ENCODE measurements around the gene NANP. TPM values are rescaled to one million over a fixed set of nuclear protein-coding genes. Genes with fewer than 3 reads are reported as not detected.

NANP gene
- total and polyA plus RNA-seq, 2 of the 13 experiments (the other 11 are each of a cell fraction or from before 2014, with no cell fraction given) = 8.9 to 21.5 TPM

DNA sequence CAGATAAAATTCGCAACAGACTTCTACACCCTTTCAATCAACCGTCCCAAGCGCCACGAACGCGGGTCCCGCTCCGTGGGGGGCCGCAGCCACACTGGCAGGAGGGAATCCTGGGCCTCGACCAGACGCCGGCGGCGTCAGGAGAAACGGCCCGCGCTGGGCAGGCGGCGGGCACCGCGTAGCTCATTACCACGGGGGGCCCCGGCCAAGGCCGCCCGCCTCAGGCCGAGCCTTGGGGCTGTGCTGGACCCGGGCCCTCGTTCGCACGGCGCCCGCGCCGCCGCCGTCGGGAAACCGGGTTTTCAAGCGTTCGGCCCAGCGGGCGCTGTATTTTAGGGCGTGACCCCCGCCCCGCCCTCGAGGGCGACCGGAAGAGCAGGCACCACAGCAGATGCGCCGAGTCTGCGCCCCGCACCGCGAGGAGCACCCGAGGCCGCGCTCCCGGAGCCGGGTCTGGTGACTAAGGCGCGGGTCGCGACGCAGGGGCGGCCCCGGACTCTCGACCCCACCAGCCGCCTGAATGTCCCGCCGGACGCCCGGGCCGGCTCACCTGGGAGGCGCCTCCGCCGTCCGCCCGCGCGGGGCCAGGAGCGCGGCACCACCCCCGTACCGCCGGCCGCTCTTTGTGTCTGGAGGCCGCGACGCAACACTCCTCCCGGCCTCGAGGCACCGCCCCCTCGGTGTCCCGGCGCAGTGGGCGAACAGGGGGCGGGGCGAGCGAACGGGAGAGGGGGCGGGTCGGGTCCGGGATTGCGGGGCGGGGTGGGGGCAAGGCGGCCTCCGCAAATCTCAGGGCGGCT is 38.7 kb downstream of the NANP start, which contains the start of gene NINL (continued):
- peak; percentile 94; the same call in 1 of the 2 replicates for TF ChIP-seq DMAP1 (CRISPR knock-in tag; IDR thresholded peaks at IDR 0.05)
- TF ChIP-seq MTERF4 (CRISPR knock-in tag; IDR thresholded peaks at IDR 0.05) = peak; percentile 95
- no peak for TF ChIP-seq RFX5 (IDR thresholded peaks at IDR 0.05; ENCODE audit: low read depth, low read length)
- TF ChIP-seq ISL2 (CRISPR knock-in tag; IDR thresholded peaks at IDR 0.05) = peak; percentile 38
- TF ChIP-seq NFKBIZ (CRISPR knock-in tag; IDR thresholded peaks at IDR 0.05) = peak; percentile 53; the same call in 1 of the 2 replicates
- TF ChIP-seq REPIN1 (CRISPR knock-in tag; IDR thresholded peaks at IDR 0.05; ENCODE audit: borderline replicate concordance, low read depth) = peak; percentile 47
- no peak for TF ChIP-seq TCF7L2 (IDR thresholded peaks at IDR 0.05; ENCODE audit: low read depth, low read length)
- TF ChIP-seq ZNF564 (CRISPR knock-in tag; IDR thresholded peaks at IDR 0.05) = peak; percentile 79
- TF ChIP-seq KDM1A (CRISPR knock-in tag; IDR thresholded peaks at IDR 0.05) = no peak; the same call in 1 of the 2 replicates
- no peak; the same call in 1 of the 2 replicates for TF ChIP-seq ZXDC (CRISPR knock-in tag; IDR thresholded peaks at IDR 0.05)
- TF ChIP-seq JDP2 (CRISPR knock-in tag; IDR thresholded peaks at IDR 0.05; ENCODE audit: borderline replicate concordance) = no peak
- TF ChIP-seq THAP7 (CRISPR knock-in tag; IDR thresholded peaks at IDR 0.05) = peak; percentile 84; the same call in 1 of the 2 replicates
- TF ChIP-seq, protein P1, sequence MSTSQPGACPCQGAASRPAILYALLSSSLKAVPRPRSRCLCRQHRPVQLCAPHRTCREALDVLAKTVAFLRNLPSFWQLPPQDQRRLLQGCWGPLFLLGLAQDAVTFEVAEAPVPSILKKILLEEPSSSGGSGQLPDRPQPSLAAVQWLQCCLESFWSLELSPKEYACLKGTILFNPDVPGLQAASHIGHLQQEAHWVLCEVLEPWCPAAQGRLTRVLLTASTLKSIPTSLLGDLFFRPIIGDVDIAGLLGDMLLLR (CRISPR knock-in tag; IDR thresholded peaks at IDR 0.05) = 0 out of 2 replicates have a peak, but pooled peaks have one; percentile 38
- no peak for TF ChIP-seq CENPT (CRISPR knock-in tag; IDR thresholded peaks at IDR 0.05; ENCODE audit: low read depth)
- TF ChIP-seq IKZF4 (CRISPR knock-in tag; IDR thresholded peaks at IDR 0.05; ENCODE audit: borderline replicate concordance, low read depth, not compliant biosample characterization) = peak; percentile 88
- TF ChIP-seq ZNF749 (CRISPR knock-in tag; IDR thresholded peaks at IDR 0.05; ENCODE audit: borderline replicate concordance) = 0 out of 2 replicates have a peak, but pooled peaks have one; percentile 7
- TF ChIP-seq ZFY (CRISPR knock-in tag; IDR thresholded peaks at IDR 0.05) = peak; percentile 94
- peak; percentile 93; the same call in 1 of the 2 replicates for TF ChIP-seq GLI4 (CRISPR knock-in tag; IDR thresholded peaks at IDR 0.05; ENCODE audit: borderline replicate concordance)
- TF ChIP-seq MYPOP (CRISPR knock-in tag; IDR thresholded peaks at IDR 0.05) = peak; percentile 96
- peak; percentile 27 for TF ChIP-seq RFXAP (CRISPR knock-in tag; IDR thresholded peaks at IDR 0.05; ENCODE audit: borderline replicate concordance)
- TF ChIP-seq ZNF572 (CRISPR knock-in tag; IDR thresholded peaks at IDR 0.05) = no peak
- 0 out of 2 replicates have a peak, but pooled peaks have one; percentile 33 for TF ChIP-seq ZSCAN29 (CRISPR knock-in tag; conservative IDR thresholded peaks at IDR 0.05)
- TF ChIP-seq RNF2 (conservative IDR thresholded peaks at IDR 0.05; ENCODE audit: low read depth) = peak; percentile 25; the same call in 1 of the 2 replicates

All from HepG2 (cell line).